Lower lobe of right lung (tissue), 2 donors: ENCODE data around the gene MAPT. TPM values are rescaled to one million over a fixed set of nuclear protein-coding genes. Genes with fewer than 3 reads are reported as not detected.

ENCODE experiments used
- ATAC-seq, 2 donors: fragments of 200-7000 bp; cut with Tn5 transposase; one replicate each; pipeline ENCODE4 v1.9.1; 2020 to 2022; ENCODE audit warnings: mild to moderate bottlenecking in 2 of 2, moderate library complexity in 2 of 2
- DNase-seq: peaks from one replicate; pipeline ENCODE4 v3.0.0-alpha.2; 2020
- H3K27ac ChIP-seq: fragments of 200-600 bp; one replicate; pipeline ENCODE4 v1.8.0; 2022
- H3K27me3 ChIP-seq: fragments of 200-600 bp; one replicate; pipeline ENCODE4 v1.8.0; 2022; ENCODE audit warnings: low read depth
- H3K36me3 ChIP-seq: fragments of 200-600 bp; one replicate; pipeline ENCODE4 v1.8.0; 2022; ENCODE audit warnings: mild to moderate bottlenecking
- H3K4me1 ChIP-seq: fragments of 200-600 bp; one replicate; pipeline ENCODE4 v1.8.0; 2022
- H3K4me3 ChIP-seq: fragments of 200-600 bp; one replicate; pipeline ENCODE4 v1.8.0; 2022; ENCODE audit warnings: mild to moderate bottlenecking
- H3K9me3 ChIP-seq: fragments of 200-600 bp; one replicate; pipeline ENCODE4 v1.8.0; 2022
- intact Hi-C: fragments of 100-400 bp; cut with DNase I; formaldehyde crosslinking; loops from one replicate; pipeline ENCODE4 v1.11.0; 2022
- total RNA-seq: library from RNA; stranded (reverse); fragmentation: NEBNext Ultra II Directional; extraction: Animal tissue kit (Norgen Biotek cat#: 25700); gene quantifications from one replicate; pipeline ENCODE4 v1.2.1, GENCODE V29; 2021
- TF ChIP-seq, protein P1 (sequence below): fragments of 200-600 bp; IDR thresholded peaks from one replicate; pipeline ENCODE4 v1.8.0; 2022; ENCODE audit warnings: antibody characterized with exemption, mild to moderate bottlenecking
- donor health status: DM: no; HTN: yes; CAD: no; lungs with severe emphysema.

MAPT gene
- total RNA-seq, 1 donor from 2014 or later, result 5.5 TPM

DNA sequence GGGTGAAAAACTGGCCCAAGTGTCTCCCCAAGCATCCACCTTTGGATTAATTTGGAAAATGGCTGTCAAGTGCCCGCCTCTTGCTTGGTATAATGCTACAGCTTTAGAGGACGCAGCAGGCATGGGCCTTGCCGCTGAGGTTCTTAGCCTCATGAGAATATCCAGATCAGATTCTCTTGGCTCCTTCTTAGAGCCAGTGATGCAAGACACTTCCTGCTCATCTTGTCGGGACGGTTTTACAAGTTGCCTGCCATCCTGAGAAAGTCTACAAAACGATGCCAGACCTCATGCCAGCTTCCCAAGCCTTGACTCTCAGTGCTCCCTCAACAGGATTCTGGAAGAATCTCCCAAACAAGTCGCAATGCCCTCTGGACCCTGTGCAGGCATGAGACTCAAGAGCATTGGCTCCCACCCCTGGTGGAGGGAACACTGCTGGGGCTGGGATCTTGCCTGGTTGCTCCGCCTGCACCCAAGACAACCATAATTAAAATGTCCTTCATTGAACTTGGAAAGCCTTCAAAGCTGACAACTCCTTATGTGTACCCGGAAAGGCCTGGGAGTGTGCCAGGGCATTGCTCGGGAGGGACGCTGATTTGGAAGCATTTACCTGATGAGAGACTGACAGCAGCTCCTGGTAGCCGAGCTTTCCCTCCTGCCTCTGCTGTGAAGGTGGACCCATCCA, 78.9 kb downstream of the MAPT start:
- H3K4me1 ChIP-seq, result no peaks in the 10 kb centered on the region
- no peak for ATAC-seq
- DNase-seq, result no peak
- no peaks in the 10 kb centered on the region for H3K9me3 ChIP-seq
- H3K36me3 ChIP-seq, result no peaks in the 10 kb centered on the region
- TF ChIP-seq, protein P1, sequence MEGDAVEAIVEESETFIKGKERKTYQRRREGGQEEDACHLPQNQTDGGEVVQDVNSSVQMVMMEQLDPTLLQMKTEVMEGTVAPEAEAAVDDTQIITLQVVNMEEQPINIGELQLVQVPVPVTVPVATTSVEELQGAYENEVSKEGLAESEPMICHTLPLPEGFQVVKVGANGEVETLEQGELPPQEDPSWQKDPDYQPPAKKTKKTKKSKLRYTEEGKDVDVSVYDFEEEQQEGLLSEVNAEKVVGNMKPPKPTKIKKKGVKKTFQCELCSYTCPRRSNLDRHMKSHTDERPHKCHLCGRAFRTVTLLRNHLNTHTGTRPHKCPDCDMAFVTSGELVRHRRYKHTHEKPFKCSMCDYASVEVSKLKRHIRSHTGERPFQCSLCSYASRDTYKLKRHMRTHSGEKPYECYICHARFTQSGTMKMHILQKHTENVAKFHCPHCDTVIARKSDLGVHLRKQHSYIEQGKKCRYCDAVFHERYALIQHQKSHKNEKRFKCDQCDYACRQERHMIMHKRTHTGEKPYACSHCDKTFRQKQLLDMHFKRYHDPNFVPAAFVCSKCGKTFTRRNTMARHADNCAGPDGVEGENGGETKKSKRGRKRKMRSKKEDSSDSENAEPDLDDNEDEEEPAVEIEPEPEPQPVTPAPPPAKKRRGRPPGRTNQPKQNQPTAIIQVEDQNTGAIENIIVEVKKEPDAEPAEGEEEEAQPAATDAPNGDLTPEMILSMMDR, result no peak
- H3K27ac ChIP-seq, result no peak overlapping the region
- no peaks in the 10 kb centered on the region for H3K27me3 ChIP-seq
- intact Hi-C loops, result no loop called here
- no peak overlapping the region for H3K4me3 ChIP-seq

- intact Hi-C loops, result no loop called here
- TF ChIP-seq, protein P1, result no peak
Observed at GRCh38 chr17:45973946-45974859, 79.8 kb downstream of the MAPT start.

DNA sequence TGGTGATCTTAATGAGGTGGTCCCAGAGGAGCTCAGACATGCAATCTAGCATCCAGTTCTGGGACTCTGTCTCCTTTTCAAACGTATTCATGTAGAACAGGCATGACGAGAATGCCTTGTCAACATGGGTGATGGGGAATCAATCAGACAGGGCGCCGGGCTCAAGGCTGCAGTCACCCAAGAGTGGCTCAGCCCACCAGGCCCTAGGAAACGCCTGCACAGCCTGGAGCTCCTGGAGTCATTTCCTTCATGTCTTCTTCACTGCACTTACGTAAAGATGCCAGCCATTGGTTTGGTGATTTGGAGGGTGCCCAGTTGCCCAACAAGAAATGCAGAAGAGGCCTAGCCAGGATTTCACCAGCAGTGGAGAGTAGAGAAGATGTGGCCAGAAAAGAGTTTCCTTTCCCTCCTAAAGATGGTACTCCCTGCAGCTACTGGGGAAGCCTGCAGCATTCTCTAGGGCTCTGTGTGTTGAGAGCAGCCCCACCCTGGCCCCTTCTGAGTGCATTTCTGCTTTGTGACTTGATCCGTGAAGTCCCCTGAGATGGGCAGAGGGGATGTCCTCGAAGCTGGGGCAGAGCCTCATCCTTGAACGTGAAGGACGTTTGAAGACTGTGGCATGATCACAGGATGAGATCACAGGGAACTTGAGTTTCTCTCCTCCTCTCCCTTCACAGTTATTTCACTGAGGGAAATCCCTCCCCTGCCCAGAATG, 80.7 kb downstream of the MAPT start:
- intact Hi-C loops, result no loop called here
- Histone ChIP-seq H3K27me3 (no peaks in the 10 kb centered on the region), H3K36me3 (no peaks in the 10 kb centered on the region), H3K4me3 (no peak overlapping the region), H3K4me1 (no peaks in the 10 kb centered on the region), H3K9me3 (no peaks in the 10 kb centered on the region), H3K27ac (no peak overlapping the region)
- TF ChIP-seq, protein P1, result no peak
- ATAC-seq (no peak), DNase-seq (no peak)

More at GRCh38 chr17:45973946-45974859, 79.8 kb downstream of the MAPT start:
- Histone ChIP-seq H3K36me3 (no peaks in the 10 kb centered on the region), H3K27ac (no peak overlapping the region), H3K9me3 (no peaks in the 10 kb centered on the region), H3K4me3 (no peak overlapping the region), H3K27me3 (no peaks in the 10 kb centered on the region), H3K4me1 (no peaks in the 10 kb centered on the region)
- DNase-seq, result no peak
- ATAC-seq, result no peak

- ATAC-seq (no peak), DNase-seq (no peak)
- Histone ChIP-seq H3K4me3 (no peak overlapping the region), H3K9me3 (no peaks in the 10 kb centered on the region), H3K4me1 (no peaks in the 10 kb centered on the region), H3K27me3 (no peaks in the 10 kb centered on the region), H3K27ac (no peak overlapping the region), H3K36me3 (no peaks in the 10 kb centered on the region)
- intact Hi-C loops, result no loop called here
- TF ChIP-seq, protein P1, result no peak
Observed at GRCh38 chr17:45975640-45976295, 81.4 kb downstream of the MAPT start.

GRCh38 chr17:45976391-45976754, 82.0 kb downstream of the MAPT start:
- Histone ChIP-seq H3K36me3 (no peaks in the 10 kb centered on the region), H3K9me3 (no peaks in the 10 kb centered on the region), H3K4me3 (no peak overlapping the region), H3K27ac (no peak overlapping the region), H3K27me3 (no peaks in the 10 kb centered on the region), H3K4me1 (no peaks in the 10 kb centered on the region)
- intact Hi-C loops, result no loop called here
- TF ChIP-seq, protein P1, result no peak
- DNase-seq, result no peak
- no peak for ATAC-seq
